Heart right ventricle (tissue), 16 donors: Measurements from ENCODE around the gene LHFPL3. TPM values are rescaled to one million over a fixed set of nuclear protein-coding genes. Genes with fewer than 3 reads are reported as not detected.

Experiments
- ATAC-seq, 8 donors: fragments of 200-7000 bp; cut with Tn5 transposase; one replicate each; pipeline ENCODE4 v1.9.1; 2020; ENCODE audit warnings: mild to moderate bottlenecking in 8 of 8, moderate library complexity in 8 of 8, moderate number of reproducible peaks in 1 of 8
- DNase-seq, 2 donors: peaks; one replicate each; pipeline ENCODE4 v3.0.0-alpha.2; 2020
- H3K27ac ChIP-seq, 10 donors: fragments of 200-600 bp; sonication (generic) in 2 of 10; one replicate each; pipeline versions ENCODE4 v1.5.0 to v1.8.0; 2020 to 2022; ENCODE audit warnings: mild to moderate bottlenecking in 3 of 10
- H3K27me3 ChIP-seq, 7 donors: fragments of 200-600 bp; one replicate each; pipeline ENCODE4 v1.8.0; 2021 to 2022; ENCODE audit warnings: mild to moderate bottlenecking in 2 of 7
- H3K36me3 ChIP-seq, 9 donors: fragments of 200-600 bp; sonication (generic) in 1 of 9; one replicate each; pipeline versions ENCODE4 v1.5.0 to v1.8.0; 2020 to 2022; ENCODE audit warnings: mild to moderate bottlenecking in 2 of 9
- H3K4me1 ChIP-seq, 9 donors: fragments of 200-600 bp; sonication (generic) in 1 of 9; one replicate each; pipeline versions ENCODE4 v1.5.0 to v1.8.0; 2020 to 2022; ENCODE audit warnings: mild to moderate bottlenecking in 4 of 9
- H3K4me3 ChIP-seq, 10 donors: fragments of 200-600 bp; sonication (generic) in 2 of 10; one replicate each; pipeline versions ENCODE4 v1.5.0 to v1.8.0; 2020 to 2022; ENCODE audit warnings: mild to moderate bottlenecking in 7 of 10, moderate library complexity in 2 of 10
- H3K9me3 ChIP-seq, 11 donors: fragments of 200-600 bp in 10 of 11; sonication (generic) in 2 of 11; one replicate each; pipeline versions ENCODE4 v1.5.0 to v1.8.0; 2013 to 2022; ENCODE audit warnings: mild to moderate bottlenecking in 2 of 11, control low read depth in 1 of 11, moderate library complexity in 1 of 11
- CTCF ChIP-seq, 9 donors: fragments of 200-600 bp; sonication (generic) in 2 of 9; IDR thresholded peaks; one replicate each; pipeline versions ENCODE4 v1.5.0 to v1.8.0; 2021 to 2022; ENCODE audit warnings: antibody characterized with exemption in 9 of 9, mild to moderate bottlenecking in 5 of 9, moderate library complexity in 1 of 9
- WGBS, 2 donors: extraction: QIAGEN DNeasy Blood & Tissue Kit; methylation state at CpG; one replicate each; pipeline ENCODE4 v1.1.7; 2013; ENCODE audit warnings: inconsistent platforms in 1 of 2; 5-methylcytosine and 5-hydroxymethylcytosine counted together
- intact Hi-C, 10 donors: fragments of 100-400 bp; cut with DNase I; formaldehyde crosslinking; loops; one replicate each; pipeline versions ENCODE4 v1.11.1 to v1.14.2; 2022
- polyA plus RNA-seq, 2 donors: library from polyadenylated mRNA; stranded (reverse); fragments of 200-250 nt; gene quantifications; one replicate each; pipeline ENCODE4 v1.2.3, GENCODE V29; 2013
- total RNA-seq, 10 donors: library from RNA; stranded (reverse); fragmentation: NEBNext Ultra II Directional in 3 of 10; extraction: Animal tissue kit (Norgen Biotek cat#: 25700) in 3 of 10; gene quantifications; one replicate each; pipeline versions ENCODE4 v1.2.1 to v1.2.4, GENCODE V29; 2021 to 2023
- donor health status: Arrhythmogenic right ventricular cardiomyopathy.
- donor health status: ischemic (EF 13 %, LVEDD 7.1; RV severe dilation, severe dysfunction).
- donor health status: healthy with polysubstance abuse.
- donor health status: DM: no; HTN: yes; CAD: no.
- donor health status: DM: no; HTN: no; CAD: no.
- donor health status: ischemic (EF 25% LVEDD 6.9; RV normal size, moderate dysfunction).
- donor health status: ischemic (EF 25% LVEDD 5.7; RV mildly dilated, moderate dysfunction).
- donor health status: healthy.
- donor health status: DM: yes; HTN: yes; CAD: no.
- donor health status: Ischemic cardiomyopathy.
- donor health status: ischemic (EF 35%, LVEDD 5.7; RV mildly dilated, moderate dysfunction).
- donor health status: nonischemic (EF 11% LVEDD 7.7; RV severe dilation, severe dysfunction).
- donor health status: DM: yes; HTN: yes; CAD: no.
- donor health status: PGD.
- donor health status: ischemic (EF 29% LVEDD 5.4; RV normal size, mild dysfunction).
- donor health status: nonischemic (EF 23%, LVEDD 6.1; RV moderate dilation, normal function).

LHFPL3 gene
- total and polyA plus RNA-seq, 12 donors: not detected

- Histone ChIP-seq H3K27ac (no peak overlapping the region), H3K36me3 (no peaks in the 10 kb centered on the region), H3K4me3 (no peak overlapping the region), H3K9me3 (peaks cover 0 to 8% (median 0%) of the 10 kb centered on the region in 11 donors), H3K4me1 (no peaks in the 10 kb centered on the region), H3K27me3 (peaks cover 0 to 1% (median 0%) of the 10 kb centered on the region in 7 donors)
- ATAC-seq (no peak), DNase-seq (no peak)
- 65 to 76% methylated on average over 3 of the region's 3 CpGs for WGBS, 2 donors
- no peak for TF ChIP-seq CTCF (IDR thresholded peaks at IDR 0.05)
- intact Hi-C loops: no loop called here
These were observed 124.8 kb downstream of the LHFPL3 start for GRCh38 chr7:104453190-104453589.

GRCh38 chr7:104458875-104459274, 130.5 kb downstream of the LHFPL3 start:
- Histone ChIP-seq H3K4me3 (no peak overlapping the region), H3K36me3 (no peaks in the 10 kb centered on the region), H3K9me3 (peaks cover 0 to 36% (median 2%) of the 10 kb centered on the region in 11 donors), H3K4me1 (no peaks in the 10 kb centered on the region), H3K27ac (no peak overlapping the region), H3K27me3 (no peaks in the 10 kb centered on the region)
- no peak for TF ChIP-seq CTCF (IDR thresholded peaks at IDR 0.05)
- WGBS, 2 donors: 71 to 77% methylated on average over 3 of the region's 3 CpGs
- ATAC-seq: no peak
- intact Hi-C loops: no loop called here
- no peak for DNase-seq

- 79 to 80% methylated on average over 1 of the region's 1 CpG for WGBS, 2 donors
- no peak overlapping the region for H3K27ac ChIP-seq
- TF ChIP-seq CTCF (IDR thresholded peaks at IDR 0.05): no peak
- H3K9me3 ChIP-seq: peaks cover 0 to 3% (median 0%) of the 10 kb centered on the region in 11 donors
- intact Hi-C loops: loop anchor here in 1 of 10 donors (10.0 kb wide), 1 partner anchor 64 kb away; no protein-coding TSS in a partner anchor
- H3K27me3 ChIP-seq: peaks cover 0 to 3% (median 0%) of the 10 kb centered on the region in 7 donors
- H3K4me1 ChIP-seq: no peaks in the 10 kb centered on the region
- no peak for DNase-seq
- ATAC-seq: no peak
- H3K4me3 ChIP-seq: no peak overlapping the region
- H3K36me3 ChIP-seq: no peaks in the 10 kb centered on the region
These were observed 140.9 kb downstream of the LHFPL3 start for GRCh38 chr7:104469166-104469820.

- Histone ChIP-seq H3K27me3 (peaks cover 0 to 10% (median 0%) of the 10 kb centered on the region in 7 donors), H3K4me1 (no peaks in the 10 kb centered on the region), H3K27ac (no peak overlapping the region), H3K4me3 (no peak overlapping the region), H3K9me3 (no peaks in the 10 kb centered on the region), H3K36me3 (no peaks in the 10 kb centered on the region)
- TF ChIP-seq CTCF (IDR thresholded peaks at IDR 0.05): no peak
- intact Hi-C loops: no loop called here
- WGBS, 2 donors: 61 to 71% methylated on average over 3 of the region's 3 CpGs
- ATAC-seq: no peak
- DNase-seq: no peak
These were observed 152.1 kb downstream of the LHFPL3 start for GRCh38 chr7:104480529-104480928.
